SU-DHL-6 (cell line): ENCODE measurements around the gene GGNBP2.

Experiments used
- CTCF ChIP-seq: fragments of 200-600 bp; sonication (generic); IDR thresholded peaks from one replicate; pipeline ENCODE4 v1.5.1; 2017; ENCODE audit warnings: antibody characterized with exemption, mild to moderate bottlenecking, low read length, moderate library complexity; ENCODE audit not compliant: insufficient read depth, poor library complexity, severe bottlenecking
- EZH2phosphoT487 ChIP-seq: fragments of 200-600 bp; sonication (generic), shearing (Covaris generic); conservative IDR thresholded peaks from 2 replicates; pipeline ENCODE4 v1.6.1; 2018; ENCODE audit warnings: mild to moderate bottlenecking, antibody characterized with exemption, low read length, moderate library complexity, mixed read lengths

GRCh38 chr17:36525113-36525512 lies 19.6 kb upstream of the GGNBP2 start:
- TF ChIP-seq CTCF (no peak), EZH2phosphoT487 (no peak)
